Hepatic stellate cell (primary cell): ENCODE data around the gene STAT2.

Experiments
- DNase-seq: peaks from one replicate; pipeline ENCODE4 v3.0.0; 2011; ENCODE audit warnings: low spot score

The STAT2 gene

GRCh38 chr12:56293795-56294194 lies 66.1 kb downstream of the STAT2 start:
- DNase-seq, result no peak
